Measurements from ENCODE around the gene UBE2V1. TPM values are rescaled to one million over a fixed set of nuclear protein-coding genes. Genes with fewer than 3 reads are reported as not detected.

UBE2V1 gene
- total and polyA plus RNA-seq, 2 experiments from 2014 or later: 64.0 to 112 TPM

DNA sequence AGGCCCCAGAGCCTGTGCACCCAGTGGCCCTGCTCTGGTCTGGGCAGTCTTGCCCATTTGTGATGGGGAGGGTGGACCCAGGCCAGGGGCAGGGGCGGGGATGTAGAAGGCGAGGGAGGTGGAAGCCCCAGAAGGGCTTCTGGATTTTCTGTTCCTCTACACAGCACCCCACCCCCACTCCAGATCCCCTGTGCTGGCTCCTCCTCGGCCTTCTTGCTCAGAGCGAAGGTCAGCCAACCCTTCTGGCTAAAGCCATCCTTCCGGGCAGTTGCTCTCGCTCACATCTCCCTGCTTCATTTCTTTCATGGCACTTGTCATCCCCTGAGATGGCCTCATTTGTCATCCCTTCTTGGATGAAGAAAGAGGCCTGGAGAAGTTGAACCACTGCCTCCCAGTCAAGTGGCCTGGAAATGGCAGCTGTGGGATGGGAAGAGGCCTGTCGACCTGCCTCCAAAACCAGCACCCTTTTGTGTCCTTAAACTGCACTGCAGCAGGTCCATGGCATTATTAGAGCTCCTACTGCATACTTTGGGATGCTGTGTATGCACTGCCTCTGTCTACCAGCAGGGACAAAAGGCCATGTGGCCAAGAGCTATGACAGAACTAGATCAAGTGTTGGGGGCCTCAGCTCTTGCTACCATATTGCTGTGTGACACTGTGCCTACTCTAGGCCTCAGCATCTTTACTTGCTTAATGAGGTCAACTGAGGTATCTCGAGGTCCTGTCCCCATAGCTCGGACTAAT lies 20.7 kb upstream of the UBE2V1 start:
- Histone ChIP-seq H3K9me3 (ENCODE audit: low read depth) (no peaks in the 10 kb centered on the region), H3K4me2 (no peak overlapping the region), H3K79me2 (peaks cover 38% of the 10 kb centered on the region), H3K36me3 (replicated peaks; ENCODE audit: insufficient read depth, low read depth) (no peaks in the 10 kb centered on the region), H3K4me1 (ENCODE audit: insufficient read depth) (no peaks in the 10 kb centered on the region), H3K9me2 (replicated peaks; ENCODE audit: insufficient read depth) (no peaks in the 10 kb centered on the region), H3K27me3 (no peaks in the 10 kb centered on the region), H2AFZ (no peak overlapping the region), H3K4me3 (no peak overlapping the region), H4K20me1 (ENCODE audit: insufficient read depth, poor library complexity, severe bottlenecking) (no peaks in the 10 kb centered on the region), H3K27ac (no peak overlapping the region)
- TF ChIP-seq, protein P1, sequence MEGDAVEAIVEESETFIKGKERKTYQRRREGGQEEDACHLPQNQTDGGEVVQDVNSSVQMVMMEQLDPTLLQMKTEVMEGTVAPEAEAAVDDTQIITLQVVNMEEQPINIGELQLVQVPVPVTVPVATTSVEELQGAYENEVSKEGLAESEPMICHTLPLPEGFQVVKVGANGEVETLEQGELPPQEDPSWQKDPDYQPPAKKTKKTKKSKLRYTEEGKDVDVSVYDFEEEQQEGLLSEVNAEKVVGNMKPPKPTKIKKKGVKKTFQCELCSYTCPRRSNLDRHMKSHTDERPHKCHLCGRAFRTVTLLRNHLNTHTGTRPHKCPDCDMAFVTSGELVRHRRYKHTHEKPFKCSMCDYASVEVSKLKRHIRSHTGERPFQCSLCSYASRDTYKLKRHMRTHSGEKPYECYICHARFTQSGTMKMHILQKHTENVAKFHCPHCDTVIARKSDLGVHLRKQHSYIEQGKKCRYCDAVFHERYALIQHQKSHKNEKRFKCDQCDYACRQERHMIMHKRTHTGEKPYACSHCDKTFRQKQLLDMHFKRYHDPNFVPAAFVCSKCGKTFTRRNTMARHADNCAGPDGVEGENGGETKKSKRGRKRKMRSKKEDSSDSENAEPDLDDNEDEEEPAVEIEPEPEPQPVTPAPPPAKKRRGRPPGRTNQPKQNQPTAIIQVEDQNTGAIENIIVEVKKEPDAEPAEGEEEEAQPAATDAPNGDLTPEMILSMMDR (IDR thresholded peaks at IDR 0.05; ENCODE audit: poor library complexity): no peak
- TF ChIP-seq EZH2 (IDR thresholded peaks at IDR 0.05; ENCODE audit: borderline replicate concordance) (no peak), EZH2phosphoT487 (IDR thresholded peaks at IDR 0.05; ENCODE audit: low read depth, severe bottlenecking, unreplicated experiment) (no peak)
- DNase-seq (ENCODE audit: low spot score): no peak
- WGBS (ENCODE audit: low lambda C conversion rate, missing lambda C conversion rate): 88% methylated on average over 9 of the region's 9 CpGs

- no peaks in the 10 kb centered on the region for H3K9me3 ChIP-seq (ENCODE audit: low read depth)
- no peaks in the 10 kb centered on the region for H3K9me2 ChIP-seq (replicated peaks; ENCODE audit: insufficient read depth)
- H3K27me3 ChIP-seq: no peaks in the 10 kb centered on the region
- TF ChIP-seq, protein P1 (IDR thresholded peaks at IDR 0.05; ENCODE audit: poor library complexity): no peak
- TF ChIP-seq EZH2phosphoT487 (IDR thresholded peaks at IDR 0.05; ENCODE audit: low read depth, severe bottlenecking, unreplicated experiment) (no peak), EZH2 (IDR thresholded peaks at IDR 0.05; ENCODE audit: borderline replicate concordance) (no peak)
- H3K4me1 ChIP-seq (ENCODE audit: insufficient read depth): no peaks in the 10 kb centered on the region
- H3K4me3 ChIP-seq: no peak overlapping the region
- 97% methylated on average over 5 of the region's 6 CpGs for WGBS (ENCODE audit: low lambda C conversion rate, missing lambda C conversion rate)
- no peak overlapping the region for H2AFZ ChIP-seq
- no peaks in the 10 kb centered on the region for H4K20me1 ChIP-seq (ENCODE audit: insufficient read depth, poor library complexity, severe bottlenecking)
- no peak overlapping the region for H3K27ac ChIP-seq
- no peaks in the 10 kb centered on the region for H3K36me3 ChIP-seq (replicated peaks; ENCODE audit: insufficient read depth, low read depth)
- DNase-seq (ENCODE audit: low spot score): no peak
- H3K79me2 ChIP-seq: peaks cover 33% of the 10 kb centered on the region
- no peak overlapping the region for H3K4me2 ChIP-seq
Observed at GRCh38 chr20:50133041-50133440, 20.1 kb upstream of the UBE2V1 start.

GRCh38 chr20:50130995-50131394 lies 18.0 kb upstream of the UBE2V1 start:
- DNase-seq (ENCODE audit: low spot score): no peak
- WGBS (ENCODE audit: low lambda C conversion rate, missing lambda C conversion rate): 88% methylated on average over 4 of the region's 4 CpGs
- Histone ChIP-seq H4K20me1 (ENCODE audit: insufficient read depth, poor library complexity, severe bottlenecking) (no peaks in the 10 kb centered on the region), H3K79me2 (peaks cover 21% of the 10 kb centered on the region), H3K27ac (no peak overlapping the region), H2AFZ (no peak overlapping the region), H3K27me3 (no peaks in the 10 kb centered on the region), H3K9me3 (ENCODE audit: low read depth) (no peaks in the 10 kb centered on the region), H3K9me2 (replicated peaks; ENCODE audit: insufficient read depth) (no peaks in the 10 kb centered on the region), H3K4me2 (no peak overlapping the region), H3K36me3 (replicated peaks; ENCODE audit: insufficient read depth, low read depth) (no peaks in the 10 kb centered on the region), H3K4me1 (ENCODE audit: insufficient read depth) (peaks cover 3% of the 10 kb centered on the region), H3K4me3 (no peak overlapping the region)
- TF ChIP-seq EZH2phosphoT487 (IDR thresholded peaks at IDR 0.05; ENCODE audit: low read depth, severe bottlenecking, unreplicated experiment) (no peak), EZH2 (IDR thresholded peaks at IDR 0.05; ENCODE audit: borderline replicate concordance) (no peak)
- TF ChIP-seq, protein P1 (IDR thresholded peaks at IDR 0.05; ENCODE audit: poor library complexity): no peak
